SK-N-SH (cell line): ENCODE measurements around the gene NRCAM. TPM values are rescaled to one million over a fixed set of nuclear protein-coding genes. Genes with fewer than 3 reads are reported as not detected.

Experiments used
- CTCF ChIA-PET: fragments of 300-600, 350-600 bp; formaldehyde crosslinking; extraction: SDS; loops from one replicate; lab custom pipeline; 2021; lab: Yijun Ruan, JAX
- POLR2A ChIA-PET: fragments of 350-600 bp; sonication (Branson Sonifier 250); formaldehyde crosslinking; extraction: SDS; loops from one replicate; lab custom pipeline; 2020; ENCODE audit warnings: antibody characterized with exemption, inconsistent platforms; lab: Yijun Ruan, JAX
- DNase-seq: peaks from one replicate; pipeline ENCODE4 v3.0.0; 2012
- H2AFZ ChIP-seq: fragments of 200-600 bp; sonication (generic); 2 replicates; pipeline ENCODE4 v1.8.1; 2016; ENCODE audit warnings: antibody characterized with exemption, mild to moderate bottlenecking, low read depth
- H3F3A ChIP-seq: fragments of 200-600 bp; sonication (generic); replicated peaks from 2 replicates; pipeline ENCODE3; 2016; ENCODE audit warnings: antibody characterized with exemption, mild to moderate bottlenecking; ENCODE audit not compliant: insufficient read depth
- H3K27ac ChIP-seq, 2 experiments: fragments of 200-500 bp in 1 of 2; fragments of 200-600 bp in 1 of 2; sonication (Bioruptor generic) in 1 of 2; sonication (generic), shearing (Covaris generic) in 1 of 2; 2 replicates each; pipeline versions ENCODE4 v1.5.1 to v1.6.1; 2014 to 2016; ENCODE audit warnings: low read depth in 2 of 2, inconsistent platforms in 1 of 2, low read length in 1 of 2, mild to moderate bottlenecking in 1 of 2, mixed read lengths in 1 of 2
- H3K27me3 ChIP-seq: fragments of 200-600 bp; sonication (generic), shearing (Covaris generic); 2 replicates; pipeline ENCODE4 v1.6.1; 2016; ENCODE audit warnings: mixed run types; ENCODE audit not compliant: insufficient read depth
- H3K36me3 ChIP-seq, 2 experiments: fragments of 200-500 bp in 1 of 2; fragments of 200-600 bp in 1 of 2; sonication (Bioruptor generic) in 1 of 2; sonication (generic) in 1 of 2; replicated peaks in 1 of 2; 2 replicates each; pipeline versions ENCODE3 to v1.5.1; 2014 to 2016; ENCODE audit warnings: low read length in 1 of 2, mild to moderate bottlenecking in 1 of 2; ENCODE audit not compliant: insufficient read depth in 2 of 2, control insufficient read depth in 1 of 2
- H3K4me1 ChIP-seq, 2 experiments: fragments of 200-500 bp in 1 of 2; fragments of 200-600 bp in 1 of 2; sonication (Bioruptor generic) in 1 of 2; sonication (generic), shearing (Covaris generic) in 1 of 2; 2 replicates each; pipeline versions ENCODE4 v1.5.1 to v1.6.1; 2014 to 2016; ENCODE audit warnings: low read depth in 1 of 2, low read length in 1 of 2, mixed run types in 1 of 2; ENCODE audit not compliant: insufficient read depth in 2 of 2, control insufficient read depth in 1 of 2
- H3K4me2 ChIP-seq: fragments of 200-600 bp; sonication (generic), shearing (Covaris generic); 2 replicates; pipeline ENCODE4 v1.6.1; 2017; ENCODE audit warnings: mixed run types
- H3K4me3 ChIP-seq, 2 experiments: fragments of 200-500 bp in 1 of 2; fragments of 200-600 bp in 1 of 2; sonication (Bioruptor generic) in 1 of 2; sonication (generic), shearing (Covaris generic) in 1 of 2; 2 replicates each; pipeline versions ENCODE4 v1.5.1 to v1.8.1; 2014 to 2016; ENCODE audit warnings: low read depth in 2 of 2, inconsistent platforms in 1 of 2, low read length in 1 of 2, mild to moderate bottlenecking in 1 of 2, mixed read lengths in 1 of 2, moderate library complexity in 1 of 2
- H3K79me2 ChIP-seq: fragments of 200-600 bp; sonication (generic); 2 replicates; pipeline ENCODE4 v1.8.1; 2017; ENCODE audit warnings: mild to moderate bottlenecking; ENCODE audit not compliant: insufficient read depth
- H3K9ac ChIP-seq: fragments of 200-600 bp; sonication (generic); 2 replicates; pipeline ENCODE4 v1.6.1; 2017; ENCODE audit warnings: mixed run types
- H3K9me2 ChIP-seq: fragments of 200-600 bp; sonication (generic); 2 replicates; pipeline ENCODE4 v1.6.1; 2017; ENCODE audit warnings: mixed run types
- H3K9me3 ChIP-seq: fragments of 200-600 bp; sonication (generic); 2 replicates; pipeline ENCODE4 v1.6.1; 2017; ENCODE audit warnings: mixed run types, mild to moderate bottlenecking, moderate library complexity
- H4K20me1 ChIP-seq: fragments of 200-600 bp; sonication (generic); 2 replicates; pipeline ENCODE4 v1.6.1; 2017; ENCODE audit warnings: mild to moderate bottlenecking, mixed run types; ENCODE audit not compliant: insufficient read depth
- CTCF ChIP-seq: fragments of 200-600 bp; sonication (generic); IDR thresholded peaks from 2 replicates; pipeline ENCODE4 v1.6.1; 2017; ENCODE audit warnings: antibody characterized with exemption, mild to moderate bottlenecking, moderate library complexity
- EP300 ChIP-seq, 2 experiments: IDR thresholded peaks; 2 replicates each; pipeline versions ENCODE4 v1.4.0 to v1.6.1; 2012; ENCODE audit warnings: borderline replicate concordance in 1 of 2, low read depth in 1 of 2, low read length in 1 of 2
- EZH2phosphoT487 ChIP-seq: fragments of 200-600 bp; sonication (generic); IDR thresholded peaks from 2 replicates; pipeline ENCODE4 v1.6.1; 2017; ENCODE audit warnings: low read depth, mixed run types, mild to moderate bottlenecking, antibody characterized with exemption, moderate library complexity, borderline replicate concordance
- GABPA ChIP-seq: IDR thresholded peaks from 2 replicates; pipeline ENCODE4 v1.4.0; 2012; ENCODE audit warnings: low read depth, mild to moderate bottlenecking
- GATA2 ChIP-seq: sonication (generic); formaldehyde crosslinking; IDR thresholded peaks from 2 replicates; pipeline ENCODE4 v1.5.0; 2020; ENCODE audit warnings: mild to moderate bottlenecking, missing genetic modification reagents
- JUND ChIP-seq: IDR thresholded peaks from 2 replicates; pipeline ENCODE4 v1.4.0; 2012
- MAX ChIP-seq: IDR thresholded peaks from 2 replicates; pipeline ENCODE4 v1.4.0; 2012; ENCODE audit warnings: low read depth
- MEF2A ChIP-seq: IDR thresholded peaks from 2 replicates; pipeline ENCODE4 v1.4.0; 2012; ENCODE audit warnings: low read depth, borderline replicate concordance
- NRF1 ChIP-seq: IDR thresholded peaks from 2 replicates; pipeline ENCODE4 v1.6.1; 2012; ENCODE audit warnings: low read depth, mild to moderate bottlenecking, low read length
- PBX3 ChIP-seq: IDR thresholded peaks from 2 replicates; pipeline ENCODE4; 2012
- POLR2AphosphoS5 ChIP-seq: IDR thresholded peaks from 2 replicates; pipeline ENCODE4 v1.6.1; 2012; ENCODE audit warnings: low read depth, low read length
- TAF1 ChIP-seq: IDR thresholded peaks from 2 replicates; pipeline ENCODE4 v1.6.1; 2012; ENCODE audit warnings: low read depth, mild to moderate bottlenecking, low read length, moderate library complexity, borderline replicate concordance
- USF1 ChIP-seq: IDR thresholded peaks from 2 replicates; pipeline ENCODE4 v1.4.0; 2012; ENCODE audit warnings: low read depth, borderline replicate concordance
- YY1 ChIP-seq: IDR thresholded peaks from 2 replicates; pipeline ENCODE4 v1.4.0; 2012; ENCODE audit warnings: low read depth, mild to moderate bottlenecking
- ZBTB33 ChIP-seq: IDR thresholded peaks from 2 replicates; pipeline ENCODE4 v1.4.0; 2012; ENCODE audit warnings: low read depth, borderline replicate concordance
- WGBS: methylation state at CpG from one replicate; pipeline ENCODE4 v1.1.6; 2017; ENCODE audit warnings: low lambda C conversion rate; 5-methylcytosine and 5-hydroxymethylcytosine counted together
- polyA plus RNA-seq, 3 experiments: library from polyadenylated mRNA; depleted of rRNA; stranded (reverse); fragments of >200 nt; gene quantifications; 2 replicates each; pipeline ENCODE4 v1.2.3, GENCODE V29; 2012

The NRCAM gene
- polyA plus RNA-seq, 1 of the 3 experiments (the other 2 are of a cell fraction), result 1.1 TPM

- TF ChIP-seq ZBTB33 (no peak), GATA2 (CRISPR knock-in tag) (no peak), POLR2AphosphoS5 (no peak)
Measured at GRCh38 chr7:108120196-108120595, 336.0 kb downstream of the NRCAM start (continued).

GRCh38 chr7:108118959-108119358 is 337.3 kb downstream of the NRCAM start:
- Histone ChIP-seq H3K27me3 (no peaks in the 10 kb centered on the region), H3K79me2 (no peaks in the 10 kb centered on the region), H3K9ac (no peak overlapping the region), H3K4me2 (no peak overlapping the region), H3K27ac (no peak overlapping the region), H3K4me3 (no peak overlapping the region), H2AFZ (no peak overlapping the region)
- WGBS, result 82% methylated on average over 2 of the region's 2 CpGs
- DNase-seq, result no peak
- POLR2A ChIA-PET, result no interaction called here
- TF ChIP-seq CTCF (peak; percentile 34), EP300 (IDR thresholded peaks at IDR 0.05; ENCODE audit: borderline replicate concordance in 1 of 2, low read depth in 1 of 2, low read length in 1 of 2) (no peak), MEF2A (no peak)
- TF ChIP-seq, all 33 proteins: peak for 1
- Histone ChIP-seq H3K9me3 (no peaks in the 10 kb centered on the region), H4K20me1 (no peaks in the 10 kb centered on the region), H3F3A (no peaks in the 10 kb centered on the region), H3K4me1 (no peaks in the 10 kb centered on the region; a peak in 1 of 4 replicates), H3K36me3 (no peaks in the 10 kb centered on the region), H3K9me2 (no peaks in the 10 kb centered on the region)
- CTCF ChIA-PET, result interaction anchor here (0.9 to 3.5 kb wide), 3 partner anchors 9 to 102 kb away, joined by 3 to 13 read pairs (median 11); no protein-coding TSS in a partner anchor

GRCh38 chr7:108114117-108114841 is 342.0 kb downstream of the NRCAM start:
- Histone ChIP-seq H3K9me3 (no peaks in the 10 kb centered on the region), H3K79me2 (no peaks in the 10 kb centered on the region), H3K4me3 (no peak overlapping the region; a peak in 1 of 4 replicates), H3K4me1 (peaks cover 0 to under 1% of the 10 kb centered on the region in 2 experiments; a peak in 1 of 4 replicates), H3F3A (no peaks in the 10 kb centered on the region), H3K4me2 (no peak overlapping the region), H2AFZ (no peak overlapping the region), H4K20me1 (no peaks in the 10 kb centered on the region), H3K27ac (no peak overlapping the region), H3K36me3 (no peaks in the 10 kb centered on the region), H3K9me2 (no peaks in the 10 kb centered on the region), H3K9ac (no peak overlapping the region), H3K27me3 (no peaks in the 10 kb centered on the region)
- 85% methylated on average over 6 of the region's 6 CpGs for WGBS
- POLR2A ChIA-PET, result interaction anchor here (0.6 kb wide), 1 partner anchor 1333 kb away, joined by 3 read pairs; no protein-coding TSS in a partner anchor
- CTCF ChIA-PET, result interaction anchor here (1.0 to 2.7 kb wide), 9 partner anchors 8 to 383 kb away, joined by 3 to 37 read pairs (median 5); no protein-coding TSS in a partner anchor
- DNase-seq, result no peak
- no peak for TF ChIP-seq GATA2 (CRISPR knock-in tag)
- no peak for TF ChIP-seq JUND
- TF ChIP-seq CTCF, result peak; percentile 57
- TF ChIP-seq NRF1, result no peak
- TF ChIP-seq EZH2phosphoT487, result no peak
- TF ChIP-seq MEF2A, result no peak
- TF ChIP-seq USF1, result no peak
- TF ChIP-seq MAX, result no peak
- no peak for TF ChIP-seq PBX3
- no peak for TF ChIP-seq YY1
- no peak for TF ChIP-seq TAF1
- TF ChIP-seq GABPA, result no peak
